Peyer's patch (tissue), 4 donors: ENCODE data around the gene PALB2.

Experiments
- POLR2A ChIP-seq, 2 donors: fragments of 450-650 bp; IDR thresholded peaks; one replicate each; pipeline ENCODE4 v1.5.1; 2017; ENCODE audit warnings: antibody characterized with exemption in 2 of 2, mild to moderate bottlenecking in 2 of 2, moderate library complexity in 2 of 2
- TF ChIP-seq, protein P1 (sequence below), 6 experiments: fragments of 450-650 bp in 4 of 6; fragments of 200-600 bp in 2 of 6; sonication (generic) in 1 of 6; IDR thresholded peaks; one replicate each; pipeline ENCODE4 v1.5.1; 2017 to 2019; ENCODE audit warnings: antibody characterized with exemption in 6 of 6, mild to moderate bottlenecking in 3 of 6, moderate library complexity in 1 of 6

DNA sequence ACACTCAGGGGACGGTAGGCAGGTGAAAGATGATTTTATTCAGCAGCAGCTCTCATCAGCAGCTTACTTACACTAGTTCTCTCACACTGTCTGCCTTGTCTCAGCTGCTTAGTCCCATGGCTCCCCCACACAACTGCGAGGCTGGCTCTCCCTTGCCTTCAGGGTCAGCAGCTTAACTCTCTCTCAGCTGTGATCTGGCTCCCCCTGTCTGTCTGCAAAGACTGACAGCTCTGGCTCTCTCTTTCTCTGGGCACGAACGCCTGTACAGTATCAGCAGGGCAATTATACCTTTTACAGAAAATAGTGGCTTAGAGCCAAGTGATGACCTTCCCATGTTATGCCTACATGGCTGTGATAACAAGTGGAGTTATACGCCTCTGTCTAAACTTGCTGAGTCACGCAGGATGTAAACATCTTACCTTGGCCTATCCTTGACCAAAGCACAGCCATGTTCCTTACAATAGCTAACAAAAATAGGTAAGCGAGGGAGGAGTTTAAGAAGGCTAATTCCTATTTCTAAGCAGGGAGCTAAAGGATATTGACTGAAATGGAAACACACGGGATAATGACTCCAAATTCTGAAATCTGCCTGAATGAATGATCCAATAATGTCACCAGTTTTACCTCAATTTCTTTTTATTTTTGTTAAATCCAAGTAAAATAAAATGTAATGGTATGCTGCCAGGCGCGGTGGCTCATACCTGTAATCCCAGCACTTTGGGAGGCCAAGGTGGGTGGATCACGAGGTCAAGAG lies 43.9 kb downstream of the PALB2 start:
- no peak for TF ChIP-seq POLR2A (IDR thresholded peaks at IDR 0.05)
- TF ChIP-seq, protein P1, sequence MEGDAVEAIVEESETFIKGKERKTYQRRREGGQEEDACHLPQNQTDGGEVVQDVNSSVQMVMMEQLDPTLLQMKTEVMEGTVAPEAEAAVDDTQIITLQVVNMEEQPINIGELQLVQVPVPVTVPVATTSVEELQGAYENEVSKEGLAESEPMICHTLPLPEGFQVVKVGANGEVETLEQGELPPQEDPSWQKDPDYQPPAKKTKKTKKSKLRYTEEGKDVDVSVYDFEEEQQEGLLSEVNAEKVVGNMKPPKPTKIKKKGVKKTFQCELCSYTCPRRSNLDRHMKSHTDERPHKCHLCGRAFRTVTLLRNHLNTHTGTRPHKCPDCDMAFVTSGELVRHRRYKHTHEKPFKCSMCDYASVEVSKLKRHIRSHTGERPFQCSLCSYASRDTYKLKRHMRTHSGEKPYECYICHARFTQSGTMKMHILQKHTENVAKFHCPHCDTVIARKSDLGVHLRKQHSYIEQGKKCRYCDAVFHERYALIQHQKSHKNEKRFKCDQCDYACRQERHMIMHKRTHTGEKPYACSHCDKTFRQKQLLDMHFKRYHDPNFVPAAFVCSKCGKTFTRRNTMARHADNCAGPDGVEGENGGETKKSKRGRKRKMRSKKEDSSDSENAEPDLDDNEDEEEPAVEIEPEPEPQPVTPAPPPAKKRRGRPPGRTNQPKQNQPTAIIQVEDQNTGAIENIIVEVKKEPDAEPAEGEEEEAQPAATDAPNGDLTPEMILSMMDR (IDR thresholded peaks at IDR 0.05), result peak in 3 of 6 experiments; percentile 6 to 29 (median 7)
